ENCODE results near the gene EEF2KMT.
"Not testable (repeated sequence)": the region's sequence is repeated elsewhere in the genome, so short reads cannot be mapped to it uniquely, and the experiment has no call there.

The EEF2KMT gene

GRCh38 chr16:5108505-5109158 lies 11.0 kb upstream of the EEF2KMT start:
- H3K36me3 ChIP-seq (ENCODE audit: insufficient read depth, low read length), result no peaks in the 10 kb centered on the region
- H3K9me3 ChIP-seq (ENCODE audit: low read length), result no peaks in the 10 kb centered on the region
- H3K4me3 ChIP-seq (ENCODE audit: low read depth in 1 of 2, low read length in 2 of 2), result no peak overlapping the region
- H3K27me3 ChIP-seq (ENCODE audit: control insufficient read depth in 1 of 2, insufficient read depth in 2 of 2, low read length in 2 of 2), result no peaks in the 10 kb centered on the region
- no peak overlapping the region for H3K9ac ChIP-seq (ENCODE audit: low read length)
- H3K27ac ChIP-seq (ENCODE audit: low read depth, low read length), result no peak overlapping the region
- H3K4me1 ChIP-seq (ENCODE audit: insufficient read depth, low read length), result no peaks in the 10 kb centered on the region

GRCh38 chr16:5105039-5105438 lies 7.4 kb upstream of the EEF2KMT start:
- not testable (repeated sequence) for H3K4me3 ChIP-seq (ENCODE audit: low read depth in 1 of 2, low read length in 2 of 2); H3K27ac ChIP-seq (ENCODE audit: low read depth, low read length); H3K27me3 ChIP-seq (ENCODE audit: control insufficient read depth in 1 of 2, insufficient read depth in 2 of 2, low read length in 2 of 2); H3K9me3 ChIP-seq (ENCODE audit: low read length); H3K9ac ChIP-seq (ENCODE audit: low read length); H3K36me3 ChIP-seq (ENCODE audit: insufficient read depth, low read length); H3K4me1 ChIP-seq (ENCODE audit: insufficient read depth, low read length)

GRCh38 chr16:5103296-5104032 lies 5.9 kb upstream of the EEF2KMT start:
- H3K27ac ChIP-seq (ENCODE audit: low read depth, low read length); H3K4me3 ChIP-seq (ENCODE audit: low read depth in 1 of 2, low read length in 2 of 2); H3K27me3 ChIP-seq (ENCODE audit: control insufficient read depth in 1 of 2, insufficient read depth in 2 of 2, low read length in 2 of 2); H3K9ac ChIP-seq (ENCODE audit: low read length); H3K9me3 ChIP-seq (ENCODE audit: low read length); H3K4me1 ChIP-seq (ENCODE audit: insufficient read depth, low read length); H3K36me3 ChIP-seq (ENCODE audit: insufficient read depth, low read length): not testable (repeated sequence)

DNA sequence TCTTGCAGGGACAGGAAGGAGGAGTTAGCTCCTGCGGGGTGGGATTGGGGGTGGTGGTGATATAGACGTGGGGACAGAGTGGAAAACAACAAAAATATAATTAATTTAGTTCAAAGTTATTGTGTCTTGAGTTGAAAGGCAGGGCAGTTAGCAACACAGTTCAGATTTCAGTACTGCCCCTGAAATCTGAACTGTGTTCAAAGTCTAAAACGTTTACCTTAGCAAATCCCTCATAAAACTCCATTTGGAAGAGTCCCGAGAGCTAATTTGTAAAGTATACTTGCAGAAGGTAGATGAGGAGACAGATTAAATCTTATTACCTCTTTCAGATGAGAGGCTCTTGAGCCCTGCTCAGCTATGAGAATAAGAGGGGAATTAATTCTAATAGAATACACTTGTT lies 1.6 kb upstream of the EEF2KMT start:
- not testable (repeated sequence) for H3K36me3 ChIP-seq (ENCODE audit: insufficient read depth, low read length); H3K9me3 ChIP-seq (ENCODE audit: low read length); H3K4me1 ChIP-seq (ENCODE audit: insufficient read depth, low read length); H3K9ac ChIP-seq (ENCODE audit: low read length); H3K4me3 ChIP-seq (ENCODE audit: low read depth in 1 of 2, low read length in 2 of 2); H3K27me3 ChIP-seq (ENCODE audit: control insufficient read depth in 1 of 2, insufficient read depth in 2 of 2, low read length in 2 of 2); H3K27ac ChIP-seq (ENCODE audit: low read depth, low read length)

DNA sequence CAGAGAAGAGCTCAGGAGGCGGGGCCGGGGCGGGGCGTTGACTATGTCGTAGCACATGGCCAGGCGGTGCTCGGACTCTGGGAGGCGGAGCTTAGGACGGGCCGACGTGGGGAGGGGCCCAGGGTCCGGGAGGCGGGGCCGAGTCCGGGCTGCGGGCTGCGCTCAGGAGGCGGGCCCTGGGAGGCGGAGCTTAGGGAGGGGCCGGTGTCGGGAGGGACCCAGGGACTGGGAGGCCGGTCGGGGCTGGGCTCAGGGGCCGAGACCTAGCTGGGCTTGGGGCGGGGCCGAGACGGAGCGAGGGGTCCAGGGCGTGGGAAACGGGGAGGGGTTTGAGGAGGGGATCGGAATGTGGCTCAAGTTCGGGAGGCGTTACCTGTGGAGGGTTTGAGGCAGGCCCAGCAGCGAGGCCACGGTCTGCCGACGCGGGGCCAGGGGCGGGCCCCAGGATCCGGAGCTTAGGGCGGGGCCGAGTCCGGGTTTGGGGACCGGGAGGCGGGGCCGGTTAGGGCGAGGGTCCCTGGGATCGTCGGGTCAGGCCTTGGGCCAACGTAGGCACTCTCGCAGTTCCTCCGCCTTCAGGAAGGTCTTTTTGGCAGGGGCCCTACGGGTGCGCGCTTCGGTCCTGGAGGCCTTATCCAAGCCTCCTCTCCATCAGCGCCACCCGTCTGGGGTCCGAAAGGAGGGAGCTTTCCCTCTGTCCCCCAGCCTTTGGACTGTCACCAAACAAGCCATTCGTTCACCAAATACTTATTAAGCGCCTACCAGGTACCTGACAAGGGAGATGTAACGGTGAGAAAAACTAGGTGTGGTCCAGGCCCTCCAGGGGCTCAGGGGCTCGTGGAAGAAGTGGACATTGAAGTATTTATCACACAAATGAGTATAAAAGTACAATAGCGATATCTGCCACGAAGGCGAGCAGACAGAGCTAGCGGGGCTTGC lies 895 bp upstream of the EEF2KMT start:
- not testable (repeated sequence) for H3K36me3 ChIP-seq (ENCODE audit: insufficient read depth, low read length); H3K27me3 ChIP-seq (ENCODE audit: control insufficient read depth in 1 of 2, insufficient read depth in 2 of 2, low read length in 2 of 2); H3K9me3 ChIP-seq (ENCODE audit: low read length); H3K4me1 ChIP-seq (ENCODE audit: insufficient read depth, low read length); H3K9ac ChIP-seq (ENCODE audit: low read length)
- H3K4me3 ChIP-seq (ENCODE audit: low read depth in 1 of 2, low read length in 2 of 2), result peak overlapping the region; percentile 41 to 54
- H3K27ac ChIP-seq (ENCODE audit: low read depth, low read length), result peak overlapping the region; percentile 44

GRCh38 chr16:5097061-5097469 lies 530 bp downstream of the EEF2KMT start:
- not testable (repeated sequence) for H3K27me3 ChIP-seq (ENCODE audit: control insufficient read depth in 1 of 2, insufficient read depth in 2 of 2, low read length in 2 of 2); H3K4me1 ChIP-seq (ENCODE audit: insufficient read depth, low read length); H3K9me3 ChIP-seq (ENCODE audit: low read length); H3K27ac ChIP-seq (ENCODE audit: low read depth, low read length); H3K36me3 ChIP-seq (ENCODE audit: insufficient read depth, low read length); H3K9ac ChIP-seq (ENCODE audit: low read length)
- H3K4me3 ChIP-seq (ENCODE audit: low read depth in 1 of 2, low read length in 2 of 2), result peak overlapping the region; percentile 54 to 55

- not testable (repeated sequence) for H3K27ac ChIP-seq (ENCODE audit: low read depth, low read length); H3K27me3 ChIP-seq (ENCODE audit: control insufficient read depth in 1 of 2, insufficient read depth in 2 of 2, low read length in 2 of 2); H3K9ac ChIP-seq (ENCODE audit: low read length); H3K36me3 ChIP-seq (ENCODE audit: insufficient read depth, low read length); H3K9me3 ChIP-seq (ENCODE audit: low read length); H3K4me1 ChIP-seq (ENCODE audit: insufficient read depth, low read length)
- H3K4me3 ChIP-seq (ENCODE audit: low read depth in 1 of 2, low read length in 2 of 2), result peak overlapping the region in 1 of 2 donors; percentile 55
Measured at GRCh38 chr16:5096437-5097060, 1.0 kb downstream of the EEF2KMT start.

GRCh38 chr16:5095145-5095830 lies 2.3 kb downstream of the EEF2KMT start:
- not testable (repeated sequence) for H3K36me3 ChIP-seq (ENCODE audit: insufficient read depth, low read length); H3K9ac ChIP-seq (ENCODE audit: low read length); H3K4me3 ChIP-seq (ENCODE audit: low read depth in 1 of 2, low read length in 2 of 2); H3K27me3 ChIP-seq (ENCODE audit: control insufficient read depth in 1 of 2, insufficient read depth in 2 of 2, low read length in 2 of 2); H3K9me3 ChIP-seq (ENCODE audit: low read length); H3K27ac ChIP-seq (ENCODE audit: low read depth, low read length); H3K4me1 ChIP-seq (ENCODE audit: insufficient read depth, low read length)

- H3K9ac ChIP-seq (ENCODE audit: low read length); H3K9me3 ChIP-seq (ENCODE audit: low read length); H3K4me1 ChIP-seq (ENCODE audit: insufficient read depth, low read length); H3K36me3 ChIP-seq (ENCODE audit: insufficient read depth, low read length); H3K27ac ChIP-seq (ENCODE audit: low read depth, low read length); H3K4me3 ChIP-seq (ENCODE audit: low read depth in 1 of 2, low read length in 2 of 2); H3K27me3 ChIP-seq (ENCODE audit: control insufficient read depth in 1 of 2, insufficient read depth in 2 of 2, low read length in 2 of 2): not testable (repeated sequence)
Measured at GRCh38 chr16:5093746-5094145, 3.8 kb downstream of the EEF2KMT start.

DNA sequence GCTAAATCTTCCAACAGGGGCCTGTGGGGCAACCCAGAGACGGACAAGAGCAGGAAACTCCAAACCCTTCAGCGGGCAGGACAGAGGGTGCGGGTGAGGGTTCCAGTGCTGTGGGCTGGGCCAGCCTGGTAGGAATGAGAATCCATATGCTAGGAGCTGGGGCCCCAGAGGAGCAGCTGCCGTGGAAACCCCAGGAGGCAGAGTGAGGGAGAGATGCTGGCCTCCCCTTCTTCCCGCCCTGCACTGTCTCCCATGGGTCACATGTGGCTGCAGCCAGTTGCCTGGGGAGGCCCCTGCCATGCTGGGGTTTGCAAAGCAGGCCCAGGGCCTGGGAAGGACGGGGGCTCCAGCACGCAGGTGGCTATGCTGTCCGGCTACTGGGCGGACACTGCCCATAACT lies 4.5 kb downstream of the EEF2KMT start:
- not testable (repeated sequence) for H3K36me3 ChIP-seq (ENCODE audit: insufficient read depth, low read length); H3K4me3 ChIP-seq (ENCODE audit: low read depth in 1 of 2, low read length in 2 of 2); H3K27ac ChIP-seq (ENCODE audit: low read depth, low read length); H3K9ac ChIP-seq (ENCODE audit: low read length); H3K9me3 ChIP-seq (ENCODE audit: low read length); H3K4me1 ChIP-seq (ENCODE audit: insufficient read depth, low read length); H3K27me3 ChIP-seq (ENCODE audit: control insufficient read depth in 1 of 2, insufficient read depth in 2 of 2, low read length in 2 of 2)

GRCh38 chr16:5090592-5090991 lies 7.0 kb downstream of the EEF2KMT start:
- not testable (repeated sequence) for H3K36me3 ChIP-seq (ENCODE audit: insufficient read depth, low read length); H3K9me3 ChIP-seq (ENCODE audit: low read length); H3K4me3 ChIP-seq (ENCODE audit: low read depth in 1 of 2, low read length in 2 of 2); H3K27ac ChIP-seq (ENCODE audit: low read depth, low read length); H3K27me3 ChIP-seq (ENCODE audit: control insufficient read depth in 1 of 2, insufficient read depth in 2 of 2, low read length in 2 of 2); H3K4me1 ChIP-seq (ENCODE audit: insufficient read depth, low read length); H3K9ac ChIP-seq (ENCODE audit: low read length)
